GM19351 (cell line): ENCODE data around the gene B3GAT3.
"Not testable (repeated sequence)": the region's sequence is repeated elsewhere in the genome, so short reads cannot be mapped to it uniquely, and the experiment has no call there.

ENCODE experiments used
- ATAC-seq: cut with Tn5 transposase; IDR thresholded peaks from one replicate; pipeline ENCODE4 v1.9.1; 2021; ENCODE audit warnings: mild to moderate bottlenecking, moderate library complexity; ENCODE audit not compliant: unreplicated experiment

The B3GAT3 gene

DNA sequence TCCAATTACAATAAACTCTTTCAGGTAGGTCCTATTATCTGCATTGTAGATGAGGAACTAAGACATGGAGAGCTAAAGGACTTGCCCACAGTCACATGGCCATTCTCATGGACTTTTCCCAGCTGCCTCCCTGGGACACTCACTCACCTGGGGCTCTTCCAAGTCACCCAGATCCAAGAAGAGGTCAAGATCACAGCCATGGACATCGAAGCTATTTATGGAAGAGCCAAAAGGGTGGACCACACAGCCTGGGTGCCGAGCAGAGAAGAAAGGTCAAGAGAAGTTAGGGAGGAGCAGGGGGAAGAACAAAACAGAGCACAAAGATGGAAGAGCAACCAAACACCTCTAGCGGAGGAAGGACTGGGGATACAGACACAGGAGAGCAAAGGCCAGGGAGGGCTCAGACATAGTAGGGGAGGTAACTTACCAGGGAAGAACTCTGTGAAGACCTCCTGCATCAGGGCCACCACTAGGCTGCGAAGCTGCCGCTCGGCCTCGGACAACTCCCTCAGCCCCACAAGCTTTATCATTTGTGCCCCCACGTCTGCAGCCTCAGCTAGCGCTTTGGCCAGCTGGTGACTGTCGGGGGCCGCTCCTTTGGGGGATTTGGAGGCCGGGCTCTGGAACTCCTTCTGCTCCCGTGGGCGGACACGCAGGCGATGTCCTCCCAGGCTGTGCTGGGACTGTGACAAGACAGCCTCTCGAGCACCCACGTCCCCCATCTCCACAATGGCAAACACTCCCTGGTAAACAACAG is 40.6 kb downstream of the B3GAT3 start:
- ATAC-seq: no peak

- ATAC-seq: no peak
Observed at GRCh38 chr11:62579252-62579651, 42.5 kb downstream of the B3GAT3 start.

DNA sequence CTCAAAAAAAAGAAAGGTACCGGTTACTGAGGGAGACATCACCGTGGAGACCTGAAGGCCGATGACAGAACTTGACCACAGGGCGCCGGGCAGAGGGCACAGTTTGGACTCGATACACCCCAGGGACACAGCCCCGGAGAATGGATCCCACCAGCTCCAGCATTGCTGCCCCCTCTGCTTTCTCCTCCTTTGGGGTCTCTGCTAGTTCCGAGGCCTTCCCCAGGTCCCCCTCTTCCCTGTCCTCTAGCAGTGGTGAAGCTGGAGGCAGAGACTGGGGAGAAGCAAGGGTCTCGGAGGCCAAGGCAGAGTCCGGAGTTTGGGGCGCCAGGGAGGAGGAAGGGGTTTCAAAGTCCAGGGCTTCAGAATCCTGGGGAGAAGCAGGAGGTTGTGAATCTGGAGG is 43.2 kb downstream of the B3GAT3 start:
- ATAC-seq: no peak

GRCh38 chr11:62577046-62577714 is 44.6 kb downstream of the B3GAT3 start:
- ATAC-seq: no peak

- no peak for ATAC-seq
Observed at GRCh38 chr11:62575837-62576236, 45.9 kb downstream of the B3GAT3 start.

DNA sequence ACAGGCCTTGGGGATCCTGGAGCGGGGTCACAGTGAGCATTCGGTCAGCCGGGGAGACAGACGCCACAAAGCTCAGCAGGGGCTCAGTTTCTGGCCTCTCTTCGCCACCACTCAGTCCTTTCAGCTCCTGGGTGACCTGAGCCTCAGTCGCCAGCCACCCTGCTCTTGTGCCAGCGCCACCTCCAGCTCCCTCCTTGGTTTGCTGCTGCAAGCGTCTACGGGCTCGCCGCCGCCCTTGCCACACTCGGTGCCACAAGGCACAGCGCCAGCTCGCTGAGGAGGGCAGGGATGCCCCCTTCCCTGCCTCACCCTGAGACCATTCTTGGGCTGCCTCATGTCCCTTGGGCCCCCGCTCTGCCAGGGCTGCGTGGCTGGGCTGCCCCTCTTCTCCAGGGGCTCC is 46.6 kb downstream of the B3GAT3 start:
- no peak for ATAC-seq

DNA sequence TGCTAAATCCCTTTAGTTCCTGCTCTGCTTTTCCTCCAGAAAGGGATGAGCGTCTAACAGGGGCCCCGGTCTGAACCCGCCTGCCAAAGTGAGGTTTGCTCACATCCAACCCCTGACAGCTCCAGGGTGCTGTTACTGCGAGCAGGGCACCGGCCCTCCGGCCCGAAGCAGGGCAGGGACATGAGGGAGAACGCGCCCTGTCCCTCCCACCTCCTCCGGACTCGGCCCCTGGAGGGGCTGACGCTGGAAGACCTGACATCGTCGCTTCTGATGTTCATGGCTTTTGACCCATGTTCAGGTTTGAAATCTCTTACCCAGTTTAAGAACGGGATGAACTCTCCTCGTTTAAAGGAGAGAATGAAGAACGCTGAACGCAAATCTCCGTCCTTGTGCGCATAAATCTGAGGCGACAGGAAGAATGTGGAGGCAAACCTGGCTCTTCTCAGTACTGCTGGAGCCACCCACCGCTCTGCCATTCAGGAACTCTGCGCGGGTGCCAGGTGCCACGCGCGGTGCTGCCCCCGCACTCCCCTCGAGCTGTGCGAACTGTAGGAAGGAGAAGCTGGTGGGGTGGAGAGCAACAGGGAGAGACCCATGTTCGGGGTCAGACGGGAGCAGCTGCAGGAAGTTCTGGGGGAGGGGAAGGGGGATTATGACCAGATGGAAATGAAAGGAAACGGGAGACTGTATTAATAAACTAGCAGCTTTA is 47.3 kb downstream of the B3GAT3 start:
- peak; percentile 19 for ATAC-seq

GRCh38 chr11:62573592-62574362 is 48.0 kb downstream of the B3GAT3 start, which contains the start of gene EEF1G:
TSS of gene EEF1G (minus strand) at chr11:62573891. CDS start at chr11:62573842, 49 bp downstream.
- ATAC-seq: peak; percentile 84

- ATAC-seq: no peak
Observed at GRCh38 chr11:62573006-62573591, 48.7 kb downstream of the B3GAT3 start.

GRCh38 chr11:62572431-62572830 is 49.4 kb downstream of the B3GAT3 start:
- no peak for ATAC-seq

DNA sequence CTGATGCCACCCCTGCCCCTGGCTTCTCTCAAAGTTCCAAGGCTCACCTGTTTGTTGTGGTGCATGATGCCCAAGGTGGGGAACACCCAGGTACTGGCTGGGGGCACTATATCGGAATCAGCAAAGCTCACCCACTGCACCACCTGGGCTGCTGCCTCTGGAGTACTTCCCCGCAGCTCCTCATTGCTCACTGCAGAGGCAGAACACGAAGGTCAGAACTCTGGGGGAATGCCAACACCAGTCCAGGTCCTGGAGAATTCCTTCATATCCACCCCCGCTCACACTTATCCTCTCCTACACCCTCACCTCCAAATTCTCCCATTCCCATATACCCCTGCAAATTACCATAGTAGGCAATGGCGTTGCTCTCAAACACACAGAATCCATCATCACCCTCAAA is 50.3 kb downstream of the B3GAT3 start:
- ATAC-seq: not testable (repeated sequence)

DNA sequence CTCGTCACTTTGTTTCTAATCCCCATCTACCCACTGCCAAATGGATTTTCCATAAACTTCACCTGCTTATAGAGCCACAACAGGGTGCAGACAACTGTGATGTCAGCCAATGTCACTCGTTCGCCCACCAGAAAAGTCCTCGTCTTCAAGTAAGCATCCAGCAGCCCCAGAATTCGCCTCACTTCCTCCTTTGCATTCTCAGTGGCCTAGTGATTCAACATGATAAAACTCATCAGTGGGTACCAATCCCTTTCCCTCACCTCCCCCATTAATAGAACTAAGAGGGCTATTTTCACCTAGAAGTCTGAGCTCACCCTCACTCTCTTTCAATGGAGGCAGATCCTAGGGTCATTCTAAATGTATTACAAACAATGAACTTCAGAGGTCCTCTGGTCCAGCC is 50.9 kb downstream of the B3GAT3 start:
- not testable (repeated sequence) for ATAC-seq

GRCh38 chr11:62569611-62570010 is 52.2 kb downstream of the B3GAT3 start:
- ATAC-seq: no peak

DNA sequence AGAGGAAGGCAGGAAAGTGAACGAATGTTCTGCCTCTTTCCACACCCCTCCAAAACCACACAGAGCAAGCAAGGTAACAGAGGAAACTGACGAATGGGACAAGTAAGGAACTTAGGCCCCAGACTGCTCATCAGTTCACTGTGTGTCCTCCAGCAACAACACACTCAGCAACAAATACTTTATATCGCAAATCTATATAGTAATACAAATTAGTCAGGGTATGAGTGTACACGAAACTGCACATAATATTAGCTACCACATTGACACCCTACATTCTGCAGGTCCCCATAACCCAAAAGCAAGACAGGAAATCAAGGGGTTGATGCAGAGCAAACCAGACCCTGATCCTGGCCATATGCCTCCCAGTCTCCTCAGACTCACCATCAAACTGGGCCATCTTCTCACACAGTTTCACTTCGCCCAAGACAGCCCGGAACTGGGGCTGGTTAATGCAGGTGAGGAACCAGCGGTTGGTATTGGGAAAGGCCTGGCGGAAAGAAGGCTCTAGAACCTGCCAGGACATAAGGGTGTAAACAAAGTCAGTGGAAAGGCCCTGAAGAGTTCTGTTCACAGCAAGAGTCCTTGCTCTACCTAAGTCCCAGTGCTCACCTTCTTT is 54.7 kb downstream of the B3GAT3 start:
- ATAC-seq: no peak

- ATAC-seq: no peak
Observed at GRCh38 chr11:62566247-62566646, 55.5 kb downstream of the B3GAT3 start.
